Measurements from ENCODE around the gene TRIM40. TPM values are rescaled to one million over a fixed set of nuclear protein-coding genes. Genes with fewer than 3 reads are reported as not detected.
"Not testable (repeated sequence)": the region's sequence is repeated elsewhere in the genome, so short reads cannot be mapped to it uniquely, and the experiment has no call there.

TRIM40 gene
- total RNA-seq, 1 donor from 2014 or later: not detected

GRCh38 chr6:30113841-30114240 lies 22.1 kb upstream of the TRIM40 start:
- no peaks in the 10 kb centered on the region for H3K4me1 Mint-ChIP-seq
- intact Hi-C loops (cut with micrococcal nuclease): no loop called here
- POLR2A ChIA-PET: no interaction called here
- CTCF ChIA-PET: no interaction called here
- no peak overlapping the region for H3K4me3 Mint-ChIP-seq
- no peaks in the 10 kb centered on the region for H3K9me3 Mint-ChIP-seq
- TF ChIP-seq CTCF (IDR thresholded peaks at IDR 0.05): no peak
- DNase-seq (no peak), ATAC-seq (ENCODE audit: low read depth) (no peak)
- no peaks in the 10 kb centered on the region for H3K36me3 Mint-ChIP-seq (ENCODE audit: low read depth)
- no peak overlapping the region for H3K27ac Mint-ChIP-seq
- H3K27me3 Mint-ChIP-seq: peaks cover 44% of the 10 kb centered on the region

GRCh38 chr6:30116724-30117123 lies 19.2 kb upstream of the TRIM40 start:
- Mint-ChIP-seq H3K4me3 (no peak overlapping the region), H3K4me1 (no peaks in the 10 kb centered on the region), H3K27ac (no peak overlapping the region), H3K9me3 (no peaks in the 10 kb centered on the region), H3K36me3 (ENCODE audit: low read depth) (no peaks in the 10 kb centered on the region), H3K27me3 (peaks cover 43% of the 10 kb centered on the region)
- intact Hi-C loops (cut with micrococcal nuclease): no loop called here
- ChIA-PET POLR2A (no interaction called here), CTCF (interaction anchor here (0.6 kb wide), 1 partner anchor 8 kb away, joined by 3 read pairs; no protein-coding TSS in a partner anchor)
- TF ChIP-seq CTCF (IDR thresholded peaks at IDR 0.05): no peak
- ATAC-seq (ENCODE audit: low read depth) (no peak), DNase-seq (no peak)

DNA sequence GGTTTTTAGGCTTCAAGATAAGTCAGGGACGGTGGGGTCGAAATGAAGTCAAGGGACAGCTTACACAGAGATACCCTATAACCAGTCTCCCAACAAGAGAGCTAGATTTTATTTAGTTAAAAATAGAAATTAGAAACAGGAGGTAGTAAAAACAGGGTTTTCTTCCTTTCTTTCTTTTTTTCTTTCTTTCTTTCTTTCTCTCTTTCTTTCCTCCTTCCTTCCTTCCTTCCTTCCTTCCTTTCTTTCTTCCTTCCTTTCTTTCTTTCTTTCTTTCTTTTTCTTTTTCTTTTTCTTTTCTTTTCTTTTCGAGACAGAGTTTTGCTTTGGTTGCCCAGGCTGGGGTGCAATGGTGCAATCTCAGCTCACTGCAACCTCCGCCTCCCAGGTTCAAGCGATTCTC lies 17.2 kb upstream of the TRIM40 start:
- intact Hi-C loops (cut with micrococcal nuclease); H3K4me3 Mint-ChIP-seq; DNase-seq; H3K4me1 Mint-ChIP-seq; CTCF ChIA-PET; ATAC-seq (ENCODE audit: low read depth); H3K27ac Mint-ChIP-seq; H3K36me3 Mint-ChIP-seq (ENCODE audit: low read depth); POLR2A ChIA-PET; H3K9me3 Mint-ChIP-seq: not testable (repeated sequence)
- peaks cover 37% of the 10 kb centered on the region for H3K27me3 Mint-ChIP-seq

GRCh38 chr6:30121446-30122366 lies 14.2 kb upstream of the TRIM40 start:
- no peak for DNase-seq
- Mint-ChIP-seq H3K9me3 (no peaks in the 10 kb centered on the region), H3K27ac (no peak overlapping the region), H3K4me3 (no peak overlapping the region), H3K27me3 (peaks cover 30% of the 10 kb centered on the region), H3K36me3 (ENCODE audit: low read depth) (no peaks in the 10 kb centered on the region), H3K4me1 (no peaks in the 10 kb centered on the region)
- no peak for ATAC-seq (ENCODE audit: low read depth)
- ChIA-PET POLR2A (no interaction called here), CTCF (interaction anchor here (1.0 to 1.6 kb wide), 2 partner anchors 10 to 12 kb away, joined by 3 to 7 read pairs; no protein-coding TSS in a partner anchor)
- intact Hi-C loops (cut with micrococcal nuclease): no loop called here
- no peak for TF ChIP-seq CTCF (IDR thresholded peaks at IDR 0.05)

- CTCF ChIA-PET: interaction anchor here (1.0 to 1.6 kb wide), 2 partner anchors 9 to 11 kb away, joined by 3 to 7 read pairs; no protein-coding TSS in a partner anchor
- intact Hi-C loops (cut with micrococcal nuclease): no loop called here
- Mint-ChIP-seq H3K27me3 (peaks cover 35% of the 10 kb centered on the region), H3K4me1 (peaks cover 4% of the 10 kb centered on the region), H3K9me3 (no peaks in the 10 kb centered on the region), H3K27ac (no peak overlapping the region), H3K4me3 (no peak overlapping the region), H3K36me3 (ENCODE audit: low read depth) (no peaks in the 10 kb centered on the region)
- ATAC-seq (ENCODE audit: low read depth): no peak
- no peak for DNase-seq
- no peak for TF ChIP-seq CTCF (IDR thresholded peaks at IDR 0.05)
- POLR2A ChIA-PET: no interaction called here
These were observed 13.4 kb upstream of the TRIM40 start for GRCh38 chr6:30122515-30122914.
